ENCODE results near the gene MAPKAPK2. TPM values are rescaled to one million over a fixed set of nuclear protein-coding genes. Genes with fewer than 3 reads are reported as not detected.

MAPKAPK2 gene
- polyA plus RNA-seq, 1 donor (not counting 4 experiments of a cell fraction or from before 2014, with no cell fraction given), result 41.5 TPM

- Histone ChIP-seq H3K36me3 (ENCODE audit: control insufficient read depth in 2 of 2, extremely low read depth in 1 of 2, insufficient read depth in 2 of 2, low read length in 2 of 2) (peaks cover 21 to 31% of the 10 kb centered on the region in 2 experiments), H3K79me2 (ENCODE audit: control insufficient read depth, insufficient read depth, low read length) (no peaks in the 10 kb centered on the region), H3K4me3 (ENCODE audit: control insufficient read depth in 2 of 3, extremely low read depth in 1 of 3, insufficient read depth in 2 of 3, low read depth in 1 of 3, low read length in 3 of 3) (no peak overlapping the region), H3K9me1 (ENCODE audit: control insufficient read depth, extremely low read depth, insufficient read depth, low read length) (no peaks in the 10 kb centered on the region), H3K9me3 (ENCODE audit: control insufficient read depth, low read depth, low read length) (no peaks in the 10 kb centered on the region), H4K20me1 (ENCODE audit: control insufficient read depth, extremely low read depth, insufficient read depth, low read length) (no peaks in the 10 kb centered on the region), H3K27me3 (ENCODE audit: control insufficient read depth, extremely low read depth, insufficient read depth, low read length) (no peaks in the 10 kb centered on the region), H3K4me2 (ENCODE audit: control insufficient read depth, extremely low read depth, insufficient read depth, low read depth, low read length) (no peak overlapping the region), H2AFZ (ENCODE audit: control insufficient read depth, low read length) (no peak overlapping the region), H3K27ac (ENCODE audit: control insufficient read depth, insufficient read depth, low read length) (no peak overlapping the region), H3K4me1 (ENCODE audit: control insufficient read depth, extremely low read depth, insufficient read depth, low read length) (peaks cover 8% of the 10 kb centered on the region), H3K9ac (ENCODE audit: control insufficient read depth, extremely low read depth, insufficient read depth, low read length) (no peak overlapping the region)
- DNase-seq (ENCODE audit: low read depth, low spot score), result no peak
- TF ChIP-seq, protein P1, sequence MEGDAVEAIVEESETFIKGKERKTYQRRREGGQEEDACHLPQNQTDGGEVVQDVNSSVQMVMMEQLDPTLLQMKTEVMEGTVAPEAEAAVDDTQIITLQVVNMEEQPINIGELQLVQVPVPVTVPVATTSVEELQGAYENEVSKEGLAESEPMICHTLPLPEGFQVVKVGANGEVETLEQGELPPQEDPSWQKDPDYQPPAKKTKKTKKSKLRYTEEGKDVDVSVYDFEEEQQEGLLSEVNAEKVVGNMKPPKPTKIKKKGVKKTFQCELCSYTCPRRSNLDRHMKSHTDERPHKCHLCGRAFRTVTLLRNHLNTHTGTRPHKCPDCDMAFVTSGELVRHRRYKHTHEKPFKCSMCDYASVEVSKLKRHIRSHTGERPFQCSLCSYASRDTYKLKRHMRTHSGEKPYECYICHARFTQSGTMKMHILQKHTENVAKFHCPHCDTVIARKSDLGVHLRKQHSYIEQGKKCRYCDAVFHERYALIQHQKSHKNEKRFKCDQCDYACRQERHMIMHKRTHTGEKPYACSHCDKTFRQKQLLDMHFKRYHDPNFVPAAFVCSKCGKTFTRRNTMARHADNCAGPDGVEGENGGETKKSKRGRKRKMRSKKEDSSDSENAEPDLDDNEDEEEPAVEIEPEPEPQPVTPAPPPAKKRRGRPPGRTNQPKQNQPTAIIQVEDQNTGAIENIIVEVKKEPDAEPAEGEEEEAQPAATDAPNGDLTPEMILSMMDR (optimal IDR thresholded peaks at IDR 0.05 in 1 of 3, IDR thresholded peaks at IDR 0.05 in 1 of 3, conservative IDR thresholded peaks at IDR 0.05 in 1 of 3; ENCODE audit: extremely low read depth in 1 of 3, insufficient read depth in 2 of 3, low read length in 3 of 3), result no peak
- TF ChIP-seq EZH2 (IDR thresholded peaks at IDR 0.05; ENCODE audit: low read length), result no peak
- FAIRE-seq, result no peak
- dilution Hi-C loops (cut with MboI; ENCODE audit: extremely low pct_ligation_motif_present, low sequenced_read_pairs), result no loop called here
Observed at GRCh38 chr1:206735553-206736031, 50.9 kb downstream of the MAPKAPK2 start.

DNA sequence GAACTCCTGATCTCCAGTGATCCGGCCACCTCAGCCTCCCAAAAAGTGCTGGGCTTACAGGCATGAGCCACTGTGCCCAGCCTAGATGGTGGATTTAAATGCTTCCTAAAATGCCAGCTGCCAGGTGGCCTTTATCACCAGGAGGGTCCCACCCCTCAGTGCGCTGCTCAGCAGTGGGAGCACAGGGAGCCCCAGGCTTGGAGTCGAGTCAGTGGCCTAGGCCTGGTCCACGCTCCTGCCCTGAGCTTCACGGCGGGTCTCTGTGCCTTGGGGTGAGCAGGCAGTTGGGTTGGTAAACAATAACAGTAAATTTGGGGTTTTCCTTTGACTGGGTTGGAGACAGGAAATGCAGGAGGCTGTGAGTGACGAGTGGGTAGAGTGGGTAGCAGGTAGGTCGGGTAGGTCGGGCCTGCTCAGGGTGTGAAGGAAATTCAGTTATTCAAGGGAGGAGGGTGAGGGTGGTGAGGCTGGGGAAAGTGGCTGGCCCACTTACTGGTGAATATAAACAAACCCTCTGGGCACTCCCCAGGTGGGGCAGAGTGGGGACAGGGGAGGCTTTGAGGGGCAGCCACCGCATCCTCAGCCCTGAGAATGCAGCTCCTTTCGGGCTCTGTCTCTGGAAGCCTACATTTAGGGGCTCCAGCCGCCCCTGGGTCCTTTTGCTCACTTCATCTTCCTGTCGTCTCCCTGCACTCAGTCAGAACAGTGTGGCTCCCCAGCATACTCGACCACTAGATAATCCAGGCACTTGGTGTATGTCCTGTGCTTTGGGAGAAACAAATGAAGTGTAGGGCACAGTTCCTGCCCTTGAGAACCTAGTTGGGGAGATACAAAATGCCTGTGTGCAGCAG, 52.4 kb downstream of the MAPKAPK2 start:
- H2AFZ ChIP-seq (ENCODE audit: control insufficient read depth, low read length), result no peak overlapping the region
- peaks cover 8% of the 10 kb centered on the region for H3K4me1 ChIP-seq (ENCODE audit: control insufficient read depth, extremely low read depth, insufficient read depth, low read length)
- no peaks in the 10 kb centered on the region for H4K20me1 ChIP-seq (ENCODE audit: control insufficient read depth, extremely low read depth, insufficient read depth, low read length)
- dilution Hi-C loops (cut with MboI; ENCODE audit: extremely low pct_ligation_motif_present, low sequenced_read_pairs), result no loop called here
- H3K36me3 ChIP-seq (ENCODE audit: control insufficient read depth in 2 of 2, extremely low read depth in 1 of 2, insufficient read depth in 2 of 2, low read length in 2 of 2), result peaks cover 13 to 19% of the 10 kb centered on the region in 2 experiments
- no peaks in the 10 kb centered on the region for H3K27me3 ChIP-seq (ENCODE audit: control insufficient read depth, extremely low read depth, insufficient read depth, low read length)
- no peaks in the 10 kb centered on the region for H3K9me3 ChIP-seq (ENCODE audit: control insufficient read depth, low read depth, low read length)
- no peak for TF ChIP-seq EZH2 (IDR thresholded peaks at IDR 0.05; ENCODE audit: low read length)
- TF ChIP-seq, protein P1 (optimal IDR thresholded peaks at IDR 0.05 in 1 of 3, IDR thresholded peaks at IDR 0.05 in 1 of 3, conservative IDR thresholded peaks at IDR 0.05 in 1 of 3; ENCODE audit: extremely low read depth in 1 of 3, insufficient read depth in 2 of 3, low read length in 3 of 3), result no peak
- no peak overlapping the region for H3K4me3 ChIP-seq (ENCODE audit: control insufficient read depth in 2 of 3, extremely low read depth in 1 of 3, insufficient read depth in 2 of 3, low read depth in 1 of 3, low read length in 3 of 3)
- no peak overlapping the region for H3K4me2 ChIP-seq (ENCODE audit: control insufficient read depth, extremely low read depth, insufficient read depth, low read depth, low read length)
- no peaks in the 10 kb centered on the region for H3K79me2 ChIP-seq (ENCODE audit: control insufficient read depth, insufficient read depth, low read length)
- H3K9me1 ChIP-seq (ENCODE audit: control insufficient read depth, extremely low read depth, insufficient read depth, low read length), result no peaks in the 10 kb centered on the region
- FAIRE-seq (no peak), DNase-seq (ENCODE audit: low read depth, low spot score) (no peak)
- H3K9ac ChIP-seq (ENCODE audit: control insufficient read depth, extremely low read depth, insufficient read depth, low read length), result no peak overlapping the region
- H3K27ac ChIP-seq (ENCODE audit: control insufficient read depth, insufficient read depth, low read length), result no peak overlapping the region
